A549 (cell line): ENCODE measurements around the gene NINJ1.

Source experiments
- BHLHE40 ChIP-seq: IDR thresholded peaks from 2 replicates; pipeline ENCODE4 v1.6.1; 2012; ENCODE audit warnings: low read depth, low read length, inconsistent platforms
- CHD2 ChIP-seq: fragments of 150-350 bp; IDR thresholded peaks from 2 replicates; pipeline ENCODE4 v1.6.1; 2014; ENCODE audit warnings: low read length; ENCODE audit not compliant: partially characterized antibody
- CHD4 ChIP-seq: fragments of 200-600 bp; sonication (generic); IDR thresholded peaks from 2 replicates; pipeline ENCODE4 v1.6.1; 2016; ENCODE audit warnings: antibody characterized with exemption, mild to moderate bottlenecking, borderline replicate concordance
- EP300 ChIP-seq, 2 experiments: fragments of >200 bp; sonication (Bioruptor Twin); formaldehyde crosslinking; IDR thresholded peaks; 2 replicates in 1 of 2; 3 replicates in 1 of 2; pipeline ENCODE4 v1.6.1; 2016 to 2017
- ZFP36 ChIP-seq: fragments of 450-650 bp; IDR thresholded peaks from 2 replicates; pipeline ENCODE4 v1.6.1; 2014; ENCODE audit warnings: borderline replicate concordance; ENCODE audit not compliant: partially characterized antibody
- TF ChIP-seq, protein P1 (sequence below): fragments of >200 bp; sonication (Bioruptor Twin); formaldehyde crosslinking; IDR thresholded peaks from 3 replicates; pipeline ENCODE4 v1.5.1; 2016
- TF ChIP-seq, protein P2 (sequence below): IDR thresholded peaks from 2 replicates; pipeline ENCODE4 v1.6.1; 2012
- TF ChIP-seq, protein P3 (sequence below): IDR thresholded peaks from 2 replicates; pipeline ENCODE4 v1.6.1; 2012
- TF ChIP-seq, protein P4 (sequence below): fragments of 200-600 bp; sonication (generic); IDR thresholded peaks from 2 replicates; pipeline ENCODE4 v1.6.1; 2016; ENCODE audit warnings: antibody characterized with exemption, mild to moderate bottlenecking, moderate library complexity

DNA sequence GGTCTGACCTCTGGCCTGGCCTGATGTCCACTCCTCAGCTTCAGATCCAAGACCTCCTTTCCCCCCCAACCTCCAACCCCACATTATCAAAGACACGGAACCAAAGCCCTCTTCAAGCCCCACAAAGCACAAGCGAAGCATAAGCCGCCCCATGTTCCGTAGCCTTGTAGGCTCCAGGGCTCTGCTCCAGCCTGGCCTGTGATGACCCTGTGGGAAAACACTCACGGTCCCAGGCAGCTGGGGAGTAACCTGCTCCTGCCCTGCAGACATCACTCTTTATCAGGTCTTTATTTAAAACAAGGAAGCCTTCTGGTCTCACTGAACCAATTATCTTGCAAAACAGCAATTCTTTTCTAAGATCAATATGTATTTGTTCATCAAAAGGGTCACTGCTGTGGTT lies 34.5 kb upstream of the NINJ1 start:
- TF ChIP-seq CHD2 (no peak), CHD4 (no peak), EP300 (IDR thresholded peaks at IDR 0.05) (no peak), BHLHE40 (no peak), ZFP36 (no peak)
- TF ChIP-seq, protein P1, sequence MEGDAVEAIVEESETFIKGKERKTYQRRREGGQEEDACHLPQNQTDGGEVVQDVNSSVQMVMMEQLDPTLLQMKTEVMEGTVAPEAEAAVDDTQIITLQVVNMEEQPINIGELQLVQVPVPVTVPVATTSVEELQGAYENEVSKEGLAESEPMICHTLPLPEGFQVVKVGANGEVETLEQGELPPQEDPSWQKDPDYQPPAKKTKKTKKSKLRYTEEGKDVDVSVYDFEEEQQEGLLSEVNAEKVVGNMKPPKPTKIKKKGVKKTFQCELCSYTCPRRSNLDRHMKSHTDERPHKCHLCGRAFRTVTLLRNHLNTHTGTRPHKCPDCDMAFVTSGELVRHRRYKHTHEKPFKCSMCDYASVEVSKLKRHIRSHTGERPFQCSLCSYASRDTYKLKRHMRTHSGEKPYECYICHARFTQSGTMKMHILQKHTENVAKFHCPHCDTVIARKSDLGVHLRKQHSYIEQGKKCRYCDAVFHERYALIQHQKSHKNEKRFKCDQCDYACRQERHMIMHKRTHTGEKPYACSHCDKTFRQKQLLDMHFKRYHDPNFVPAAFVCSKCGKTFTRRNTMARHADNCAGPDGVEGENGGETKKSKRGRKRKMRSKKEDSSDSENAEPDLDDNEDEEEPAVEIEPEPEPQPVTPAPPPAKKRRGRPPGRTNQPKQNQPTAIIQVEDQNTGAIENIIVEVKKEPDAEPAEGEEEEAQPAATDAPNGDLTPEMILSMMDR = no peak
- TF ChIP-seq, protein P2, sequence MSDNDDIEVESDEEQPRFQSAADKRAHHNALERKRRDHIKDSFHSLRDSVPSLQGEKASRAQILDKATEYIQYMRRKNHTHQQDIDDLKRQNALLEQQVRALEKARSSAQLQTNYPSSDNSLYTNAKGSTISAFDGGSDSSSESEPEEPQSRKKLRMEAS = no peak
- TF ChIP-seq, protein P3, sequence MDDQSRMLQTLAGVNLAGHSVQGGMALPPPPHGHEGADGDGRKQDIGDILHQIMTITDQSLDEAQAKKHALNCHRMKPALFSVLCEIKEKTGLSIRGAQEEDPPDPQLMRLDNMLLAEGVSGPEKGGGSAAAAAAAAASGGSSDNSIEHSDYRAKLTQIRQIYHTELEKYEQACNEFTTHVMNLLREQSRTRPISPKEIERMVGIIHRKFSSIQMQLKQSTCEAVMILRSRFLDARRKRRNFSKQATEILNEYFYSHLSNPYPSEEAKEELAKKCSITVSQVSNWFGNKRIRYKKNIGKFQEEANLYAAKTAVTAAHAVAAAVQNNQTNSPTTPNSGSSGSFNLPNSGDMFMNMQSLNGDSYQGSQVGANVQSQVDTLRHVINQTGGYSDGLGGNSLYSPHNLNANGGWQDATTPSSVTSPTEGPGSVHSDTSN = no peak
- TF ChIP-seq, protein P4, sequence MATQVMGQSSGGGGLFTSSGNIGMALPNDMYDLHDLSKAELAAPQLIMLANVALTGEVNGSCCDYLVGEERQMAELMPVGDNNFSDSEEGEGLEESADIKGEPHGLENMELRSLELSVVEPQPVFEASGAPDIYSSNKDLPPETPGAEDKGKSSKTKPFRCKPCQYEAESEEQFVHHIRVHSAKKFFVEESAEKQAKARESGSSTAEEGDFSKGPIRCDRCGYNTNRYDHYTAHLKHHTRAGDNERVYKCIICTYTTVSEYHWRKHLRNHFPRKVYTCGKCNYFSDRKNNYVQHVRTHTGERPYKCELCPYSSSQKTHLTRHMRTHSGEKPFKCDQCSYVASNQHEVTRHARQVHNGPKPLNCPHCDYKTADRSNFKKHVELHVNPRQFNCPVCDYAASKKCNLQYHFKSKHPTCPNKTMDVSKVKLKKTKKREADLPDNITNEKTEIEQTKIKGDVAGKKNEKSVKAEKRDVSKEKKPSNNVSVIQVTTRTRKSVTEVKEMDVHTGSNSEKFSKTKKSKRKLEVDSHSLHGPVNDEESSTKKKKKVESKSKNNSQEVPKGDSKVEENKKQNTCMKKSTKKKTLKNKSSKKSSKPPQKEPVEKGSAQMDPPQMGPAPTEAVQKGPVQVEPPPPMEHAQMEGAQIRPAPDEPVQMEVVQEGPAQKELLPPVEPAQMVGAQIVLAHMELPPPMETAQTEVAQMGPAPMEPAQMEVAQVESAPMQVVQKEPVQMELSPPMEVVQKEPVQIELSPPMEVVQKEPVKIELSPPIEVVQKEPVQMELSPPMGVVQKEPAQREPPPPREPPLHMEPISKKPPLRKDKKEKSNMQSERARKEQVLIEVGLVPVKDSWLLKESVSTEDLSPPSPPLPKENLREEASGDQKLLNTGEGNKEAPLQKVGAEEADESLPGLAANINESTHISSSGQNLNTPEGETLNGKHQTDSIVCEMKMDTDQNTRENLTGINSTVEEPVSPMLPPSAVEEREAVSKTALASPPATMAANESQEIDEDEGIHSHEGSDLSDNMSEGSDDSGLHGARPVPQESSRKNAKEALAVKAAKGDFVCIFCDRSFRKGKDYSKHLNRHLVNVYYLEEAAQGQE = no peak
